K562 (cell line): ENCODE results near the gene ORC3. TPM values are rescaled to one million over a fixed set of nuclear protein-coding genes. Genes with fewer than 3 reads are reported as not detected.
A peak's percentile ranks its signal among the peaks of the same experiment; 100 is the strongest.

ENCODE experiments used
- ADNP ChIP-seq: fragments of 200-800 bp; sonication (Bioruptor generic); IDR thresholded peaks from 2 replicates; pipeline ENCODE4 v1.6.1; 2016; ENCODE audit warnings: missing genetic modification characterization, missing compliant biosample characterization
- BCOR ChIP-seq: fragments of 450-650 bp; IDR thresholded peaks from 2 replicates; pipeline ENCODE4 v1.6.1; 2016
- COPS2 ChIP-seq: fragments of 450-650 bp; conservative IDR thresholded peaks from 2 replicates; pipeline ENCODE4 v1.6.1; 2016; ENCODE audit warnings: mild to moderate bottlenecking, moderate library complexity
- FOSL1 ChIP-seq: fragments of 200-800 bp; sonication (Bioruptor generic); conservative IDR thresholded peaks from 2 replicates; pipeline ENCODE4 v1.6.1; 2016; ENCODE audit warnings: missing genetic modification characterization, missing compliant biosample characterization
- GTF3C2 ChIP-seq: IDR thresholded peaks from 3 replicates; pipeline ENCODE4 v1.6.1; 2011; ENCODE audit warnings: borderline replicate concordance, mild to moderate bottlenecking, moderate library complexity; ENCODE audit not compliant: insufficient read length; ENCODE audit errors: extremely low read depth
- JUNB ChIP-seq: fragments of 450-650 bp; formaldehyde crosslinking; conservative IDR thresholded peaks from 2 replicates; pipeline ENCODE4 v1.4.0; 2020; ENCODE audit warnings: mild to moderate bottlenecking
- LEF1 ChIP-seq: fragments of 450-650 bp; IDR thresholded peaks from 2 replicates; pipeline ENCODE4 v1.6.1; 2016; ENCODE audit warnings: mild to moderate bottlenecking
- NFE2 ChIP-seq: IDR thresholded peaks from 2 replicates; pipeline ENCODE4 v1.6.1; 2014; ENCODE audit warnings: antibody characterized with exemption, low read depth
- PKNOX1 ChIP-seq: fragments of 450-650 bp; IDR thresholded peaks from 2 replicates; pipeline ENCODE4 v1.6.1; 2016
- SMAD4 ChIP-seq: fragments of 250-450 bp; sonication (Bioruptor Pico); conservative IDR thresholded peaks from 2 replicates; pipeline ENCODE4 v1.8.0; 2021; ENCODE audit warnings: inconsistent platforms, mild to moderate bottlenecking, moderate library complexity
- SPI1 ChIP-seq: IDR thresholded peaks from 2 replicates; pipeline ENCODE4 v1.6.1; 2011; ENCODE audit warnings: low read depth, low read length, control low read depth, borderline replicate concordance
- TRIM28 ChIP-seq: fragments of 450-650 bp; IDR thresholded peaks from 2 replicates; pipeline ENCODE4 v1.6.1; 2017
- ZFX ChIP-seq: sonication (generic); formaldehyde crosslinking; IDR thresholded peaks from 2 replicates; pipeline ENCODE4 v1.8.0; 2022; ENCODE audit warnings: mild to moderate bottlenecking, missing genetic modification reagents, moderate library complexity
- polyA plus RNA-seq, 8 experiments: library from polyadenylated mRNA; depleted of rRNA in 4 of 8; stranded (reverse) in 5 of 8; unstranded in 3 of 8; fragments of >200 nt; fragmentation: Nextera tagmentation in 2 of 8; fragmentation: Illumina TruSeq in 1 of 8; extraction: Ambion mirVana in 2 of 8; extraction: Trizol in 1 of 8; gene quantifications; 2 replicates each; pipeline versions ENCODE4 v1.2.1 to v1.2.3, GENCODE V29; 2011 to 2014; ENCODE audit warnings: inconsistent platforms in 1 of 8, missing spikeins in 1 of 8
- total RNA-seq, 7 experiments: library from RNA; depleted of rRNA in 6 of 7; stranded (reverse); fragments of >200 nt in 6 of 7; fragmentation: Illumina TruSeq in 2 of 7; extraction: Trizol in 2 of 7; gene quantifications; 2 replicates each; pipeline versions ENCODE4 v1.2.1 to v1.2.3, GENCODE V29; 2011 to 2021; ENCODE audit warnings: low replicate concordance in 1 of 7
- TF ChIP-seq, protein P1 (sequence below), 2 experiments: fragments of 450-650 bp; IDR thresholded peaks; 2 replicates each; pipeline ENCODE4 v1.6.1; 2016; ENCODE audit warnings: mild to moderate bottlenecking in 2 of 2, borderline replicate concordance in 1 of 2, low read depth in 1 of 2, moderate library complexity in 1 of 2
- TF ChIP-seq, protein P2 (sequence below): fragments of 250-450 bp; sonication (Bioruptor Pico); IDR thresholded peaks from 2 replicates; pipeline ENCODE4 v1.5.0; 2021

ORC3 gene
- total and polyA plus RNA-seq, 9 of the 15 experiments (the other 6 are each of a cell fraction or from before 2014, with no cell fraction given): 28.8 to 159 (median 74.8) TPM

DNA sequence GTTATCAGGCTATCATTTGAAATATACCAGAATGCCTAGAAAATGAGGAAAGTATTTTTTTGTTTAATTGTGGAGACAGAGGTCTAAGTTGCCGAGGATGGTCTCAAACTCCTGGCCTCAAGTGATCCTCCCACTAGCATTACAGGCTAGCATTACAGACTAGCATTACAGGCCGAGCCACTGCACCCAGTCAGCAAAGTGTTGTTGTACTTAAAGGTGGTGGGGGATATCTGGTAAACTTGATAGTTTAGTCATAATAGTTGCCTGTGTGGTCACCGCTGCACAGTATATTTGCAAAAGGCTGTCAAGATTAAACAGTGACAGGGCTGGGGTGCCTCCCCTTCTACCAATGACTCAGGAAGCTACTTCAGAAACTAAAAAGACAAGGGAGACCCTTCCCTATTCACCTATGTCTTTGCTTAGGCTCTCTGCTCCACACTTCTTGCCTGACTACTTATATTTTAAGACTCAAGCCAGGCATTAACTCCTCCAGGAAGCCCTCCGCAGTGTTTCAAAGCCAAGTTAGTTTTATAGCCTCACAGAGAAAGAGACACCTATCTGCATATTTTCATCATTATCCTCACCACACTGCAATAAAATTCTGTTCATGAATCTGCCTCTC is 115.2 kb downstream of the ORC3 start (continued):
- TF ChIP-seq, protein P1, sequence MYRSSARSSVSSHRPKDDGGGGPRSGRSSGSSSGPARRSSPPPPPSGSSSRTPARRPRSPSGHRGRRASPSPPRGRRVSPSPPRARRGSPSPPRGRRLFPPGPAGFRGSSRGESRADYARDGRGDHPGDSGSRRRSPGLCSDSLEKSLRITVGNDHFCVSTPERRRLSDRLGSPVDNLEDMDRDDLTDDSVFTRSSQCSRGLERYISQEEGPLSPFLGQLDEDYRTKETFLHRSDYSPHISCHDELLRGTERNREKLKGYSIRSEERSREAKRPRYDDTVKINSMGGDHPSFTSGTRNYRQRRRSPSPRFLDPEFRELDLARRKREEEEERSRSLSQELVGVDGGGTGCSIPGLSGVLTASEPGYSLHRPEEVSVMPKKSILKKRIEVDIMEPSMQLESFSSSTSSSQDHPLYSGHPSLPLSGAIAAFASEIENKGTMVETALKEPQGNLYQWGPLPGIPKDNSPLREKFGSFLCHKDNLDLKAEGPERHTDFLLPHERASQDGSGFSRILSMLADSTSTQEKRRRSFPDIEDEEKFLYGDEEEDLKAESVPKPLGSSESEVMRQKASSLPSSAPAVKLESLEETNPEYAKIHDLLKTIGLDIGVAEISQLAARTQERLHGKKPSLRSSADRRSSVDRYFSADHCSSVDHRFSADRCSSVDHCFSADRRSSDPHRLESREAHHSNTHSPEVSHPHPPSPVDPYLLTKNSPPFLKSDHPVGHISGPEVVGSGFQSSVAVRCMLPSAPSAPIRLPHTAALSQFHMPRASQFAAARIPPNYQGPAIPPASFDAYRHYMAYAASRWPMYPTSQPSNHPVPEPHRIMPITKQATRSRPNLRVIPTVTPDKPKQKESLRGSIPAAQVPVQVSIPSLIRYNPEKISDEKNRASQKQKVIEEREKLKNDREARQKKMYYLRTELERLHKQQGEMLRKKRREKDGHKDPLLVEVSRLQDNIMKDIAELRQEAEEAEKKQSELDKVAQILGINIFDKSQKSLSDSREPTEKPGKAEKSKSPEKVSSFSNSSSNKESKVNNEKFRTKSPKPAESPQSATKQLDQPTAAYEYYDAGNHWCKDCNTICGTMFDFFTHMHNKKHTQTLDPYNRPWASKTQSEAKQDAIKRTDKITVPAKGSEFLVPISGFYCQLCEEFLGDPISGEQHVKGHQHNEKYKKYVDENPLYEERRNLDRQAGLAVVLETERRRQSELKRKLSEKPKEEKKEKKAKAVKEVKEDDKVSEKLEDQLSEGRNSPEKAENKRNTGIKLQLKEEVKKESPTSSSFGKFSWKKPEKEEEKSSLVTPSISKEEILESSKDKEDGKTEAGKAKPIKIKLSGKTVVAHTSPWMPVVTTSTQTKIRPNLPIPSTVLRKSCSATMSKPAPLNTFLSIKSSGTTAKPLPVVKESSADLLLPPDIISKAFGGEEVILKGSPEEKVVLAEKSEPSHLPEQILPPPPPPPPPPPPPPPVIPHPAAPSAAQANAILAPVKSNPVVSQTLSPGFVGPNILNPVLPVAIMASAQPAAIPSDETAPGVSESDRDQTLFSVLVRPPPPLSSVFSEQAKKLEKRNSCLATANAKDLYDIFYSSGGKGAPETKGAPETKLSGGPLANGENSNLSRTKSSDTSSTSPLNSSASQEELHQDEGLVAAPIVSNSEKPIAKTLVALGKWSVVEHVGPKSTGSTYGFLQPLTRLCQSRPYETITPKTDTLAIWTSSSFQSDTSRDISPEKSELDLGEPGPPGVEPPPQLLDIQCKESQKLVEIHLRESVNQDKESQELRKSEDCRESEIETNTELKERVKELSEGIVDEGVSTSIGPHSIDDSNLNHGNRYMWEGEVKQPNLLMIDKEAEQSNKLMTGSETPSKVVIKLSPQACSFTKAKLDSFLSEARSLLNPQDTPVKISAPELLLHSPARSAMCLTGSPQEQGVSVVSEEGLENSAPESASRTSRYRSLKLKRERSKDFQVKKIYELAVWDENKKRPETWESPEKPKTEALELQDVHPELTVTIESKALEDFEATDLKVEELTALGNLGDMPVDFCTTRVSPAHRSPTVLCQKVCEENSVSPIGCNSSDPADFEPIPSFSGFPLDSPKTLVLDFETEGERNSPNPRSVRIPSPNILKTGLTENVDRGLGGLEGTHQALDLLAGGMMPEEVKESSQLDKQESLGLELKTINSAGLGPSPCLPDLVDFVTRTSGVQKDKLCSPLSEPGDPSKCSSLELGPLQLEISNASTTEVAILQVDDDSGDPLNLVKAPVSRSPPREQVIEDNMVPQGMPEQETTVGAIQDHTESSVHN (IDR thresholded peaks at IDR 0.05; ENCODE audit: borderline replicate concordance in 1 of 2, low read depth in 1 of 2): no peak
- TF ChIP-seq ZFX (CRISPR knock-in tag) (peak; percentile 36; the same call in 1 of the 2 replicates), FOSL1 (tag) (peak; percentile 66), SPI1 (no peak), LEF1 (peak; percentile 51; the same call in 1 of the 2 replicates), COPS2 (no peak), PKNOX1 (peak; percentile 86), GTF3C2 (peak; percentile 41), JUNB (no peak), NFE2 (peak; percentile 63), TRIM28 (peak; percentile 51; the same call in 1 of the 2 replicates), ADNP (peak; percentile 54), BCOR (no peak), SMAD4 (CRISPR knock-in tag) (peak; percentile 34; the same call in 1 of the 2 replicates)
- TF ChIP-seq, protein P2, sequence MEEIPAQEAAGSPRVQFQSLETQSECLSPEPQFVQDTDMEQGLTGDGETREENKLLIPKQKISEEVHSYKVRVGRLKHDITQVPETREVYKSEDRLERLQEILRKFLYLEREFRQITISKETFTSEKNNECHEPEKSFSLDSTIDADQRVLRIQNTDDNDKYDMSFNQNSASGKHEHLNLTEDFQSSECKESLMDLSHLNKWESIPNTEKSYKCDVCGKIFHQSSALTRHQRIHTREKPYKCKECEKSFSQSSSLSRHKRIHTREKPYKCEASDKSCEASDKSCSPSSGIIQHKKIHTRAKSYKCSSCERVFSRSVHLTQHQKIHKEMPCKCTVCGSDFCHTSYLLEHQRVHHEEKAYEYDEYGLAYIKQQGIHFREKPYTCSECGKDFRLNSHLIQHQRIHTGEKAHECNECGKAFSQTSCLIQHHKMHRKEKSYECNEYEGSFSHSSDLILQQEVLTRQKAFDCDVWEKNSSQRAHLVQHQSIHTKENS (CRISPR knock-in tag): no peak
